Hippocampal formation (tissue), 2 donors: ENCODE results near the gene GABPB2.

ENCODE experiments used
- DNase-seq, 2 donors: peaks; one replicate each; lab custom pipeline; 2025; lab: John Stamatoyannopoulos, UW

Gene GABPB2

DNA sequence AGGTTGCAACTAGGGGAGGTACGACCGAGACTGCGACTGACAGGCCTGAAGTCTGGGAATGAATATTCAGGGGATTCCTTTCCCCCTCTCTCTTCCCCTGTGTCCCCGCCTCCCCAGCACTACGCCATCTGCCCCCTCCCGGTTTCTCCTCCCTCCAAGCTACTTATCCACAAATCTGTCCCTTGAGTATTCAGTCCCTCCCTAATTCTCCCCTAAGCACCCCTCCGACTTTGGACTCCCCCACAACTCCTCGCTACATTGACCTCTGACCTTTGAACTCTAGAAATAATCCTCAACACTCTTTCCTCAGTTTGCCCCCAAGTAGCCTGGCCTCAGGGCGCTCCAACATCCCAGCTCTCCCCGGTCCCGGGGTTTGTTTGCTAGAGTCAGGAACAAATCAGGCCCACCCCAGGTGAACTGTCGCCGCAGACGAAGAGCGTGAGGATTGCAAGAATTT, 94.7 kb downstream of the GABPB2 start:
- DNase-seq, result peak; percentile 49 to 52

DNA sequence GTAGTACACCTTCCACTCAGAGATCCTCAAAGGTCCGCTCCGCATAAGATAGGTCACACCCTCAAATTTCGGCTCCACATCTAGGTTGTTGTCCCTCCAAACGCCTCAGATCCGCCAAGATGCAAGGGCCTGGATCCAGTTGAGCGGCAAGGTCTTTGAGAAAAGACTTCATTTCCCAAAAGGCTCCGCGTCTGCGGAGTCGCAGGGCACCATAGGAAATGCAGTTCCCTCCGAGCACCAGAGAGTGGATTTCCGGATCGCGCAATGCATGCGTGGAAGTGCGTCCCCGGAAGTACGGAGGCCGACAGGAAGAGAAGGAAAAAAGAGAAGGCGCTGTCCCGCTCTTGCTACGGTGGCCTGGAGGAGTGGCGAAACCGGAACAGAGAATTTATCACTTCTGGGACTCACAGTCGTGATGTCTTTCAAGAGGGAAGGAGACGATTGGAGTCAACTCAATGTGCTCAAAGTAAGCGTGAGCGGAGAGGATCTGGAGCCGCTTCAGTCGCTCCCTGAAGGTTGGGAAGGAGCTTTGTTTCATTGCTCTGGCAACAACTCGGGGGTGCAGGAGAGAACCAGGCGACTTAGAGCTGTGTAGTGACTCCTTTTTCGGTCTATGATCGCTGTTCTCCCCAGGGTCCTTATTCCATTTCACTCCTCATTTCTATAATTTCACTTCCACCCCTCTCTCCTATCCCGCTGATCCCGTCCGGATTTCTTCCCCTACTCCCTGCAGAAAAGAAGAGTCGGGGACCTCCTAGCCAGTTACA, 95.4 kb downstream of the GABPB2 start, which contains the start of the genes LYSMD1 and SCNM1:
TSS of gene LYSMD1 (minus strand) at position 165 of the 767 bp plus-strand sequence. CDS start 644 bp downstream, outside the sequence.
TSS of gene SCNM1 (plus strand) at position 407 of the 767 bp plus-strand sequence. CDS start at position 416, 9 bp downstream.
- peak; percentile 97 to 98 for DNase-seq

DNA sequence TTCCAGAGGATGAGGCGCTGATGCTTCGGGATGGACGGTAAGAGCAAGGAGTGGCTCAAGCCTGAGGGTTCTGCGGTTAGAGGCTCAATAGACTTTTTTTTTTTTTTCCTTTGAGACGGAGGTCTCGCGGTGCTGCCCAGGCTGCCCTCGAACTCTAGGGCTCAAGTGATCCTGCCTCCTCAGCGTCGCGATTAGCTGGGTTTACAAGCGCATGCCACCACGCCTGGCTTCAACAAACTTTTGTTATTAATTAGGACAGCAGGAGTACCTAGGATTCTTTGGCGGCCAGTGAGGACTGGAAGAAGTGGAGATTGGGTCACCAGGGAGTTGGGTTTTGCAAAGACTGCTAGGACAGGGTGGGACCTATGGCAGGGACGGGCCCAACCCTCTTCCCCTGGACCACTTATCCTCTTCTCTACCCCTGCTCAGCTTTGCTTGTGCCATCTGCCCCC, 96.0 kb downstream of the GABPB2 start:
- DNase-seq, result no peak

DNA sequence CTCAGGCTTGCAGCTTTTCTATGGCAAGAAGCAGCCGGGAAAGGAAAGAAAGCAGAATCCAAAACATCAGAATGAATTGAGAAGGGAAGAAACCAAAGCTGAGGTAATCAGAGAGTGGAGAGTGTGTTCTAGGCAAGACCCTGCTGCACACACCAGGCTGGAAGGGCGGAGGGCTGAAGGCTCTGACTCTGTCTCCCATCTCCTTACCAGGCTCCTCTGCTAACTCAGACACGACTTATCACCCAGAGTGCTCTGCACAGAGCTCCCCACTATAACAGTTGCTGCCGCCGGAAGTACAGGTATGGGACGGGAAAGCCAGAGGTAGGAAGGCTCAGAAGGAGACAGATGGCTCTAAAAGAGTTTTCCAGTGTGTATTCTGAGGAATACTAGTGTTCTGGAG, 96.6 kb downstream of the GABPB2 start:
- DNase-seq, result no peak

DNA sequence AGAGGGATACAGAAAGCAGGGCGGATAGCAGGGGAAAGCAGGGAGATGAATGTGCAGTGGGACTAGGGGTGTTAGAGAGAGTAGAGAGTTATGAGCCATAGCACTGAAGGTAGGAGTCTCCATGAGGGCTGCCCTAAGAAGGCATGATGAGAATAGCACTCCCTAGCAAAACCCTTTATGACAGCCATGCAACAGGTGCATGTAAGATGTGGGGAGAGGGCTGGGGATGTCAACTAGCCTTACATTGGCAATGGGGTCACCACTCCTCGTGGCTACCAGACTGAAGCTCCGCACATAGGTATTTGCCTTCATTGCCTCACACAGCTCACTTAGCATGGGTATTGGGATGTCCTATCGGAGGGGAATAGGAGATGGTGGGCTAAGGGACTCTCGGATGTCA, 100.6 kb downstream of the GABPB2 start:
- no peak for DNase-seq
